ENCODE measurements around the gene FIBIN.

GRCh38 chr11:26971961-26972360 lies 22.0 kb upstream of the FIBIN start:
- TF ChIP-seq CTCF (IDR thresholded peaks at IDR 0.05; ENCODE audit: borderline replicate concordance, extremely low read depth, low read length, poor library complexity, severe bottlenecking) (no peak), EZH2 (IDR thresholded peaks at IDR 0.05; ENCODE audit: borderline replicate concordance, low read depth, low read length, severe bottlenecking) (no peak)
